NCI-H1694 (cell line): ENCODE results near the gene CCDC142.
"Not testable (repeated sequence)": the region's sequence is repeated elsewhere in the genome, so short reads cannot be mapped to it uniquely, and the experiment has no call there.

Experiments used
- DNase-seq: peaks from one replicate; lab custom pipeline; 2025; lab: John Stamatoyannopoulos, UW

CCDC142 gene

DNA sequence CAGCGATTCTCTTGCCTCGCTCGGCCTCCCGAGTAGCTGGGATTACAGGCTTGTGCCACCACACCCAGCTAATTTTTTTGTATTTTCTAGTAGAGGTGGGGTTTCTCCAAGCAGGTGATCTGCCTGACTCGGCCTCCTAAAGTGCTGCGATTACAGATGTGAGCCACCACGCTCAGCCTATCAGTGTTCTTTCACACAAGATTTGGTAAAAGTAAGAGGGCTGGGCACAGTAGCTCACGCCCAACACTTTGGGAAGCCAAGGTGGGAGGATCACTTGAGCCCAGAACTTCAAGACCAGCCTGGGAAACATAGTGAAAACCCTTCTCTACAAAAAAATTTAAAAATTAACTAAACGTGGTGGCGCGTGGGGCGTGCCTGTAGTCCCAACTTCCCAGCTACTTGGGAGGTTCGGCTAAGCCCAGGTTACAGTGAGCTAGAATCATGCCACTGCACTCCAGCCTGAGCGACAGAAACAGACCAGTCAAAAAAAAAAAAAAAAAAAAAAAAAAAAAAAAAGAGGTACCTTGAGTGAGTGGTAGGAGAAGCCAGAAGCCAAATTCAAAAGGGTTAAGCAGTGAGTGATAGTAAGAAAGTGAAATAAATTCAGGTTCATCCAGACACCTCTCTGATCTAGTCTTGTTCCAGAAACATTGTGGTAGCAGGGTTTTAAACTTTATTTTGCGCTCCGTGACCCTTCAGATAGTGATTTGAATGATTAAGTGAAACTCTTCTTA, 11.3 kb downstream of the CCDC142 start:
- DNase-seq = no peak

GRCh38 chr2:74470742-74471141, 12.1 kb downstream of the CCDC142 start:
- DNase-seq = not testable (repeated sequence)

DNA sequence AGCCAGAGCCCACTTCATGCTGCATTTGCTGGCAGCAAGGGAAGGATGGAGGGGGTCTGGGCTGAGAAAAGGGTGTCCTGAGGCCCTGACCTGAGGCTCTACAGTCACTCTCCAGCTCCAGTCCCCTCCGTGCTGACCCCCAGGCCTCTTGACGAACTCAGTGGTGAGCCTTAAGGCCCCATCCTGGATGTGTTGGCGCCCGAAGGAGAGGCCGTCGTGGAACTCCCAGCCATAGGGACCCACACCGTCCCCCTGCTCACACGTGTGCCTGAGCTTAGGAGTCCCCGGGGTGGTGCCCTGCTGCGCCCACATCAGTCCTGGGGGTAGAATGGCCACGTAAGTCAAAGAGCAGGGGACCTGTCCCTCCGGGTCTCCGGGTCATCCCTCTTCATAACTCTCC, 18.4 kb downstream of the CCDC142 start:
- no peak for DNase-seq

DNA sequence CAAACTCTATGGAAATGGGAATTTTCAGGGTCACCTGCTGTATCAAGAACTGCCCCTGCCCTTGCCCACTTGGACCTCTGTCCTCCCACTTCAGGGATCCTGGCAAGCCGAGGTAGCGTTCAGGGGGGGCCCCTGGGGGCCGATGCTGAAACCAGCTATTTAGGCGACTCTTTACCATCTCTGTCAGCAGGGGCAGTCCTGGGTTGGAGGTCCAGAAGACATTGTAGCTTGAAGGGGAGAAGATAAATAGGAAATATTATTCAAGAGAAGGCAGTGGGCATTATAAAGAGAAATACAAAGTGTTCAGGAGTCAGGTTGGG, 20.1 kb downstream of the CCDC142 start:
- no peak for DNase-seq

- no peak for DNase-seq
Measured at GRCh38 chr2:74462054-74462785, 20.6 kb downstream of the CCDC142 start.

- no peak for DNase-seq
Measured at GRCh38 chr2:74461187-74462053, 21.4 kb downstream of the CCDC142 start.

DNA sequence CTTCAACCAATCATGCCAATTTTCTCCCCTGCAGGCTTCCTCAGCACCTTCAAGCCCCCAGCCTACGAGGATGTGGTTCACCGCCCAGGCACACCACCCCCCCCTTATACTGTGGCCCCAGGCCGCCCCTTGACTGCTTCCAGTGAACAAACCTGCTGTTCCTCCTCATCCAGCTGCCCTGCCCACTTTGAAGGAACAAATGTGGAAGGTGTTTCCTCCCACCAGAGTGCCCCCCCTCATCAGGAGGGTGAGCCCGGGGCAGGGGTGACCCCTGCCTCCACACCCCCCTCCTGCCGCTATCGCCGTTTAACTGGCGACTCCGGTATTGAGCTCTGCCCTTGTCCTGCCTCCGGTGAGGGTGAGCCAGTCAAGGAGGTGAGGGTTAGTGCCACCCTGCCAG, 22.6 kb downstream of the CCDC142 start:
- DNase-seq = not testable (repeated sequence)

GRCh38 chr2:74459503-74460118, 23.2 kb downstream of the CCDC142 start:
- DNase-seq = not testable (repeated sequence)

DNA sequence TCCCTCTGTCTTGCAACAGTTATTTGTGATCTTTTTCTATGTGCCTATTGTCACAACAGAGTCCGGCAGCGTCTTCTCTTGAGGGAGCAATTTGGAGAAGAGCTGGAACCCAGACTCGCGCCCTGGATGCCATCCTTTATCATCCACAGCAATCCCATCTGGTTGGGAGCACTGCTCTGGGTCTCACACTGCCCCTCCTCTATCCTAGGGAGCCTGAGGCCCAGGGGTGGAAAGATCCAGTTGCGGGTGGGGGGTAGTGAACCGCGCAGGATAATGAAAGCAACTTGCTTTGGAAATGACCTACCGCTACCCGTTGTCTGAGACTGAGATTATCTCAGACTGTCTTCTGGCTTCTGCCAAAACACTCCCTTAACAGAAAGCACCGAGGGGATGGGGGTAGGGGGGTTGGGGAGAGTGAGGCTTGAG, 23.8 kb downstream of the CCDC142 start:
- DNase-seq = no peak

DNA sequence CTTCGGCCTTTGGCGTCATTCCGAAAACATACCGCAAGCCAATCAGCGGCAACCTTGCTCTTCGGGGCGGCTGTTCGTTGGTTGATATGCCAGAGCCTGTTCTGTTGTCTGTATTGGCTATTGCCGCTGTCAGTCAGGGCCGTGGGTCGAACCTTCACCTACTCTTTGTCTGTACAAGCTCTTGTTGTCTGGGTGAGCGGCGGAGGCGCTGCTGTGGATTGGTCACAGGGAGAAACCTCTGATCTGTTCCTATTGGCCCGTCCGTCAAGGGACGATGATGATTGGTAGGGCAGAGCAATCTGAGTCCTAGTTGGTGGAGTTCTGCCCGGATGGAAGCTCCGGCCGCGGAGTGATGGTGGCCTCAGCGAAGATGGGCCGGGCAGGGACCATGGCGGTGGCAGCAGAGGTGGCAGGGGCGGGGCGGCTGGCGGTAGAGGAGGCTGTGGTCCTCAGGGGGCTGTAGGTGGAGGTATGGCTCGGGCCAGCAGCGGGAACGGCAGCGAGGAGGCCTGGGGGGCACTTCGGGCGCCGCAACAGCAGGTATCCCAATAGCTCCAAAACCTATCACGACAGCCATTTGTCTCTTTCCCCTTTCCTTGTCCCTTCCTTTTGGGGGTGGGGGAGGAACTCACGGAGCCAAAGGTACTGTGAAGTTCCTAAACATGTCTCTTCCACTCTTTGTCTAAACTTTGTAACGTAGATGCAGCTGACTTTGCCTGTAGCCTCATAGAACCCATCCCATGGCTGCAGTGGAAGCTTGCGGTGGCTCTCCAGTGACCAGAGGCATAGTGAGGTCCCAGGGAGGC, 24.5 kb downstream of the CCDC142 start, which contains the start of gene WBP1:
TSS of gene WBP1 (plus strand) at position 307 of the 806 bp plus-strand sequence. CDS start at position 472, 165 bp downstream.
- peak; percentile 100 for DNase-seq

DNA sequence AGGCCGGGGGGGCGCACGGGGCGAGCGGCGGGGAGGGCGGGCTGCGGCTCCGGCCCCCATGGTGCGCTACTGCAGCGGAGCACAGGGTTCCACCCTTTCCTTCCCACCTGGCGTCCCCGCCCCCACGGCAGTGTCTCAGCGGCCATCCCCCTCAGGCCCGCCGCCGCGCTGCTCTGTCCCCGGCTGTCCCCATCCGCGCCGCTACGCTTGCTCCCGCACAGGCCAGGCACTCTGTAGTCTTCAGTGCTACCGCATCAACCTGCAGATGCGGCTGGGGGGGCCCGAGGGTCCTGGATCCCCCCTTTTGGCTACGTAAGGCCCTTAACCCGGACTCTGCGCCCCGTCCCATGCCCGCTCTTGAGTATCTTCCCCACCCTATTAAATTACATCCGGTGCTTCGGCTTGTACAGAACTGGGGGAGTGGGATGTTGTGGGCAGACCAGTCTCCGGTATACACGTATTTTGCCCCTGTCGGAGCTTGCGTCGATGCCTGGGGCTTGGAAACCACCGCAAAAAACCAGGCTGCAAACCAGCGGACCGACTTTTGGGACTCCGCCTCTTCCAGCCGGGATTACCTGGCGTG, 25.2 kb downstream of the CCDC142 start:
- DNase-seq = peak; percentile 51

- peak; percentile 50 for DNase-seq
Measured at GRCh38 chr2:74457129-74457548, 25.7 kb downstream of the CCDC142 start.

- DNase-seq = peak; percentile 94
Measured at GRCh38 chr2:74454654-74455511, 27.9 kb downstream of the CCDC142 start, which contains the start of gene INO80B. INO80B (plus strand) TSS chr2:74455087; CDS start chr2:74455117, 30 bp downstream.

DNA sequence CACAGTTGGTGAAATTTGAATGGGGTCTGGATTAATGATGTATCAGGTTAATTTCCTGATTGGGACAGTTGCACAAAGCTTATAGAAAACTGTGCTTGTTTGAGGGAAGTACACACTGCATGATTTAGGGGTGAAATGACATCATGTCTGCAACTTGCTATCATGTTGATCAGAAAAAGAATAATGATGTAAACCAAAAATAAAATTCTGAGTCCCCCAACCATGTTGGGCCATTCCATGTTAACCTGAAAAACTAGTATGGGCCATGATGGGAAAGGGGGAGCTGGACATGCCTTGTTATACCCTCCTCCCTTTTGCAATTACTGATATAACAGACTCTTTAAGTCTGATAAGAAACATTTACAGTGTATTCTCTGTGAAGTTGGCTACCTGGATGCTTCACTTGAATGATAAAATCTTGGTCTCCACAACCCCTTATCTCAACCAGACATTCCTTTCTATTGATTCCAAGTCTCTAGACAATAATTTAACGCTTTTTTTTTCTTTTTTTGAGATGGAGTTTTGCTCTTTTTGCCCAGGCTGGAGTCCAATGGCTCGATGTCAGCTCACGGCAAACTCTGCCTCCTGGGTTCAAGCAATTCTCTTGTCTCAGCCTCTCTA, 32.1 kb downstream of the CCDC142 start:
- no peak for DNase-seq

DNA sequence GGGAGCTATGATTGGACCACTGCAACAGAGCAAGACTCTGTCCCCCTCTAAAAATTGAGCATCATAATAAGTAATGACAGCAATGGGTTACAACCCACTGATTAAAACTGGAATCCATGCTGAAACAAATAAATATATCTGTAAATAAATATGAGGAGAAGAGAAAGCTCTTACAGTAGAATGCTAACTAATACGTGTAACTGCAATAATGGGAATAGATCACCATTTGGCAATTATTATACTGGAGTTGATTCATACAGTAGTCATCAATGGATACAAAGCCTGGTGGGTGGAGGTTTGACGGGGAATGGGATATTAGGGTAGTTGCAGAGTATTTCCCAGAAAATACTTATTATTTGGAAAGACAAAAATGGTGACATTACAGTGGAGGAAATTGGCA, 34.0 kb downstream of the CCDC142 start:
- DNase-seq = no peak

GRCh38 chr2:74447230-74447999, 35.4 kb downstream of the CCDC142 start:
- no peak for DNase-seq

DNA sequence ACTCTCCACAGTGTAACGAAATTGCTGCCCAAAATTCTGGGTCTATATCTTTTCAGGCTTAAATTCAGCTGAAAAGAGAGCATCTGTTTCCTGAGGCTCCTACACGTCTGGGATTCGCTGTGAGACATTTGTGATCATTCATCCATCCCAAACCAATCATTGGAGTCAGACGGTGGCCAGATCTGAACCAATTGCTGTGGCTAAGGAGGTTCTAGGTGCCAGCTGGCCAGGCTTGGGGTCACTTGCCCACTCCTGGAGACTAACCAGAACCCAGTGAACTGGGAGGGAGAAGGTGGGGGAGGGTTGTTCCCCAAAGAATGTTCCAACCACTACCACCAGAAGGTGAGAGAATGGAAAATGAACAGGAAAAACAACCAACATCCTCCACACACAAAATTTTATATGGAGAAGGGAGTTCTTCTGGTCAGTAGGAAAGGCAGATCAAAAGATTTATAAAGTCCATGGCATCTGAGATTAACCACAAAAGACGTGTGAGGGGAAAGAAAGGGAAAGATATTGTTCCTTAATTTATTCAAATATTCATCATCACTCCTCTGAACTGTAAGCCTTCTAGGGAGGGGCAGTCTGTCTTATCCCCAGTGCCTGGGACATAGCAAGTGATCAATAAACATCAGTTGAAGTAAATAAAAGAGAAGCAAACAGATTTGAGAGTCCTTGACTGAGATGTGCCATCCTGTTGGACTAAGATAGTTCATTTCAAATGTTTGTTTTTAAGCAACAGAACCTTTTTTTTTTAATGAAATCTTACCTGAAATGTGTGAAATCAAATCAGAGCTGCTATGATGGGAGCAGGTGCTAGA, 38.1 kb downstream of the CCDC142 start:
- DNase-seq = peak; percentile 9
